ENCODE measurements around the gene COL13A1.

- TF ChIP-seq POLR2A (IDR thresholded peaks at IDR 0.05) (no peak), CTCF (IDR thresholded peaks at IDR 0.05) (no peak)
Measured at GRCh38 chr10:69815104-69815503, 13.4 kb downstream of the COL13A1 start.

Data from vagina (tissue), 2 donors.